HCT116 (cell line): Measurements from ENCODE around the gene CXXC5. TPM values are rescaled to one million over a fixed set of nuclear protein-coding genes. Genes with fewer than 3 reads are reported as not detected.
"Not testable (repeated sequence)": the region's sequence is repeated elsewhere in the genome, so short reads cannot be mapped to it uniquely, and the experiment has no call there.

ENCODE experiments used
- ATAC-seq: fragments of 200-7000 bp; cut with Tn5 transposase; 2 replicates; pipeline ENCODE4 v1.9.1; 2020; ENCODE audit warnings: mild to moderate bottlenecking, moderate library complexity
- BruUV-seq: library from RNA; stranded (reverse); fragments of 400-500 nt; replicated peaks from 2 replicates; lab custom pipeline; 2021; lab: Mats Ljungman, UMichigan
- CTCF ChIA-PET: fragments of 300-600 bp; sonication (Branson Sonifier 250); formaldehyde crosslinking; loops from one replicate; lab custom pipeline; 2021; ENCODE audit warnings: antibody characterized with exemption; lab: Charles Lee
- POLR2A ChIA-PET: fragments of 300-600, 350-600 bp; sonication (Branson Sonifier 250); formaldehyde crosslinking; loops from one replicate; lab custom pipeline; 2021; ENCODE audit warnings: antibody characterized with exemption; lab: Charles Lee
- RAD21 ChIA-PET, 2 experiments: fragments of 300-600 bp; sonication (Branson Sonifier 250); formaldehyde crosslinking; loops; one replicate each; lab custom pipeline; 2023; ENCODE audit warnings: low total read pairs in 2 of 2; ENCODE audit not compliant: uncharacterized antibody in 2 of 2, unreplicated experiment in 2 of 2, low non-redundant PET in 1 of 2; lab: Charles Lee
- DNase-seq: peaks from one replicate; pipeline ENCODE4 v3.0.0-alpha.2; 2010; ENCODE audit warnings: low read depth, low spot score
- H2AFZ ChIP-seq: fragments of 200-600 bp; shearing (Covaris generic), sonication (generic); 2 replicates; pipeline ENCODE4 v1.6.1; 2017; ENCODE audit warnings: low read depth, mixed run types, mixed read lengths, antibody characterized with exemption, low read length; ENCODE audit not compliant: poor library complexity, severe bottlenecking
- H3K27ac ChIP-seq: 2 replicates; pipeline ENCODE4 v1.5.1; 2012; ENCODE audit warnings: low read depth, low read length
- H3K27me3 ChIP-seq: fragments of 200-600 bp; sonication (generic); 2 replicates; pipeline ENCODE4 v1.6.1; 2016; ENCODE audit warnings: mixed run types, low read length, mixed read lengths; ENCODE audit not compliant: insufficient read depth
- H3K36me3 ChIP-seq, 2 experiments: fragments of 200-500 bp in 1 of 2; fragments of 200-600 bp in 1 of 2; sonication (Bioruptor generic) in 1 of 2; sonication (generic) in 1 of 2; 2 replicates each; pipeline versions ENCODE4 v1.5.1 to v1.6.1; 2014 to 2016; ENCODE audit warnings: low read length in 2 of 2, inconsistent platforms in 1 of 2, mixed read lengths in 1 of 2, mixed run types in 1 of 2; ENCODE audit not compliant: insufficient read depth in 2 of 2, control insufficient read depth in 1 of 2
- H3K4me1 ChIP-seq, 2 experiments: fragments of 200-600 bp in 1 of 2; sonication (generic) in 1 of 2; 2 replicates each; pipeline versions ENCODE4 v1.5.1 to v1.6.1; 2012 to 2017; ENCODE audit warnings: low read length in 2 of 2, inconsistent platforms in 1 of 2, mild to moderate bottlenecking in 1 of 2, mixed read lengths in 1 of 2, mixed run types in 1 of 2, moderate library complexity in 1 of 2; ENCODE audit not compliant: insufficient read depth in 2 of 2, control insufficient read depth in 1 of 2
- H3K4me2 ChIP-seq: fragments of 200-600 bp; sonication (generic); 2 replicates; pipeline ENCODE4 v1.6.1; 2017; ENCODE audit warnings: mixed run types, low read length, mixed read lengths
- H3K4me3 ChIP-seq, 2 experiments: fragments of 200-600 bp in 1 of 2; sonication (generic) in 1 of 2; replicated peaks in 1 of 2; 2 replicates each; pipeline ENCODE4 v1.5.1; 2011 to 2016; ENCODE audit warnings: low read length in 2 of 2, control low read depth in 1 of 2, low read depth in 1 of 2, mild to moderate bottlenecking in 1 of 2, mixed read lengths in 1 of 2, mixed run types in 1 of 2
- H3K79me2 ChIP-seq: fragments of 200-600 bp; sonication (generic); 2 replicates; pipeline ENCODE4 v1.6.1; 2017; ENCODE audit warnings: mild to moderate bottlenecking, mixed run types, low read length, moderate library complexity, mixed read lengths; ENCODE audit not compliant: insufficient read depth
- H3K9ac ChIP-seq: fragments of 200-600 bp; sonication (generic); 2 replicates; pipeline ENCODE4 v1.6.1; 2016; ENCODE audit warnings: low read length, mixed read lengths
- H3K9me2 ChIP-seq: fragments of 200-600 bp; sonication (generic), shearing (Covaris generic); 2 replicates; pipeline ENCODE4 v1.6.1; 2017; ENCODE audit warnings: mixed run types, mild to moderate bottlenecking, moderate library complexity; ENCODE audit not compliant: insufficient read depth
- H3K9me3 ChIP-seq, 2 experiments: fragments of 200-500 bp in 1 of 2; fragments of 200-600 bp in 1 of 2; sonication (Bioruptor generic) in 1 of 2; sonication (generic) in 1 of 2; 2 replicates each; pipeline ENCODE4 v1.6.1; 2014 to 2017; ENCODE audit warnings: low read length in 2 of 2, mixed read lengths in 2 of 2, inconsistent platforms in 1 of 2, low read depth in 1 of 2, mild to moderate bottlenecking in 1 of 2, mixed run types in 1 of 2, moderate library complexity in 1 of 2; ENCODE audit not compliant: control insufficient read depth in 1 of 2, insufficient read depth in 1 of 2
- H4K20me1 ChIP-seq: fragments of 200-600 bp; sonication (generic), shearing (Covaris generic); 2 replicates; pipeline ENCODE4 v1.6.1; 2017; ENCODE audit warnings: mixed run types, mild to moderate bottlenecking, moderate library complexity; ENCODE audit not compliant: insufficient read depth
- ATF3 ChIP-seq: IDR thresholded peaks from 2 replicates; pipeline ENCODE4 v1.6.1; 2012
- CEBPB ChIP-seq: IDR thresholded peaks from 2 replicates; pipeline ENCODE4 v1.6.1; 2012; ENCODE audit warnings: low read depth
- ELF1 ChIP-seq: IDR thresholded peaks from 2 replicates; pipeline ENCODE4 v1.6.1; 2012; ENCODE audit warnings: low read depth, borderline replicate concordance
- POLR2A ChIP-seq: IDR thresholded peaks from 2 replicates; pipeline ENCODE4 v1.7.0; 2011; ENCODE audit warnings: borderline replicate concordance; ENCODE audit not compliant: insufficient read depth, insufficient read length; ENCODE audit errors: extremely low read depth
- POLR2AphosphoS5 ChIP-seq: IDR thresholded peaks from 2 replicates; pipeline ENCODE4 v1.6.1; 2011; ENCODE audit warnings: mild to moderate bottlenecking, low read depth, low read length, moderate library complexity
- RAD21 ChIP-seq: IDR thresholded peaks from 2 replicates; pipeline ENCODE4 v1.6.1; 2012; ENCODE audit warnings: low read depth, mild to moderate bottlenecking
- REST ChIP-seq: IDR thresholded peaks from 2 replicates; pipeline ENCODE4 v1.6.1; 2012; ENCODE audit warnings: low read depth
- SIN3A ChIP-seq: IDR thresholded peaks from 2 replicates; pipeline ENCODE4 v1.6.1; 2012; ENCODE audit warnings: low read depth
- SP1 ChIP-seq: IDR thresholded peaks from 2 replicates; pipeline ENCODE4 v1.6.1; 2012; ENCODE audit warnings: low read depth
- TCF7L2 ChIP-seq: IDR thresholded peaks from 2 replicates; pipeline ENCODE4 v1.7.0; 2011; ENCODE audit warnings: borderline replicate concordance, inconsistent platforms; ENCODE audit not compliant: insufficient read depth, insufficient read length; ENCODE audit errors: extremely low read depth
- ZBTB33 ChIP-seq: IDR thresholded peaks from 2 replicates; pipeline ENCODE4 v1.6.1; 2011; ENCODE audit warnings: mild to moderate bottlenecking, low read length, moderate library complexity; ENCODE audit not compliant: insufficient replicate concordance; ENCODE audit errors: extremely low read depth
- ZNF274 ChIP-seq: fragments of 200-500 bp; sonication (Bioruptor generic); IDR thresholded peaks from 2 replicates; pipeline ENCODE4 v1.6.1; 2014; ENCODE audit warnings: mild to moderate bottlenecking, low read depth, low read length, inconsistent platforms
- intact Hi-C: fragments of 100-400 bp; cut with micrococcal nuclease; formaldehyde crosslinking; loops from 2 replicates; pipeline ENCODE4 v1.10.0; 2022
- total RNA-seq: library from RNA; stranded (reverse); gene quantifications from one replicate; pipeline ENCODE4 v1.2.1, GENCODE V29; 2021; ENCODE audit not compliant: unreplicated experiment
- TF ChIP-seq, protein P1 (sequence below): IDR thresholded peaks from 2 replicates; pipeline ENCODE4 v1.6.1; 2012

The CXXC5 gene
- total RNA-seq, 1 experiment from 2014 or later, result 43.1 TPM

GRCh38 chr5:139727615-139728014, 79.5 kb downstream of the CXXC5 start:
- H3K9me3 ChIP-seq, intact Hi-C loops, H3K79me2 ChIP-seq, H3K27ac ChIP-seq, CTCF ChIA-PET, H4K20me1 ChIP-seq, BruUV-seq, H3K9me2 ChIP-seq, POLR2A ChIA-PET, H2AFZ ChIP-seq, H3K9ac ChIP-seq, H3K27me3 ChIP-seq, H3K36me3 ChIP-seq, H3K4me2 ChIP-seq, H3K4me3 ChIP-seq, ATAC-seq, DNase-seq: not testable (repeated sequence)
- RAD21 ChIA-PET, result interaction anchor here in 1 of 2 experiments (0.7 kb wide), 1 partner anchor 70 kb away, joined by 4 read pairs; no protein-coding TSS in a partner anchor
- peaks cover 12 to 14% of the 10 kb centered on the region in 2 experiments for H3K4me1 ChIP-seq

DNA sequence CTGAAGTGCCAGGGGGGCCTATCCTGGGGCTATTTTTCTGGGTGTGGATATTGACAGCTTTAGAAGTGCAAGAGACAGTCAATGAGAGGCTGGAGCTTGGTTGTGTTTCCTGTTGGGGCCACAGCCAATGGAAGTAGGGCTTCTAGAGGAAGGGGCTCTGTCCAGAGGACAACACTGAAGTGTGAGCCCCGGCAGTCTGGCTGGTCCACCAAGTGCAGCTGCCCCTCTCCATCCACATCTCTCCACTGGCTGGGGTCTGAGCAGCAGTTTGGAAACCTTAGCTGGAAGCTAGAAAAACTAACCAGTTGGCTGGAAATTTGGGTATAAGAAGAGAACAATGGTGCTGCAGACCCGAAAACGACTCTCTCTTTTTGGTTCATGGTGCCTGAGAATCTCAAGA, 83.1 kb downstream of the CXXC5 start:
- no peaks in the 10 kb centered on the region for H4K20me1 ChIP-seq
- H3K4me1 ChIP-seq, result peaks cover 8 to 12% of the 10 kb centered on the region in 2 experiments; a peak in 3 of 4 replicates
- H3K36me3 ChIP-seq, result no peaks in the 10 kb centered on the region
- H3K4me3 ChIP-seq, result no peak overlapping the region
- no peak overlapping the region for H3K27ac ChIP-seq
- intact Hi-C loops, result no loop called here
- no TSS peak for BruUV-seq
- H3K27me3 ChIP-seq, result no peaks in the 10 kb centered on the region
- ChIA-PET RAD21 (no interaction called here), POLR2A (no interaction called here), CTCF (interaction anchor here (1.2 kb wide), 1 partner anchor 44 kb away, joined by 3 read pairs; no protein-coding TSS in a partner anchor)
- H3K79me2 ChIP-seq, result no peaks in the 10 kb centered on the region
- TF ChIP-seq ATF3, result no peak
- TF ChIP-seq SP1, result no peak
- no peak for TF ChIP-seq TCF7L2
- no peak for TF ChIP-seq RAD21
- TF ChIP-seq REST, result no peak
- TF ChIP-seq POLR2AphosphoS5, result no peak
- TF ChIP-seq, protein P1, sequence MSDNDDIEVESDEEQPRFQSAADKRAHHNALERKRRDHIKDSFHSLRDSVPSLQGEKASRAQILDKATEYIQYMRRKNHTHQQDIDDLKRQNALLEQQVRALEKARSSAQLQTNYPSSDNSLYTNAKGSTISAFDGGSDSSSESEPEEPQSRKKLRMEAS, result no peak
- TF ChIP-seq SIN3A, result no peak
- TF ChIP-seq ZBTB33, result no peak
- TF ChIP-seq ELF1, result no peak
- no peak for TF ChIP-seq POLR2A
- no peak for TF ChIP-seq CEBPB
- no peak for TF ChIP-seq ZNF274
- no peaks in the 10 kb centered on the region for H3K9me2 ChIP-seq
- no peak overlapping the region for H3K4me2 ChIP-seq
- no peak overlapping the region for H2AFZ ChIP-seq
- no peak for ATAC-seq
- no peak overlapping the region for H3K9ac ChIP-seq
- no peaks in the 10 kb centered on the region for H3K9me3 ChIP-seq
- no peak for DNase-seq
